T-helper 22 cell (primary cell): ENCODE measurements around the gene GCM1.
A peak's percentile ranks its signal among the peaks of the same experiment; 100 is the strongest.
"Not testable (repeated sequence)": the region's sequence is repeated elsewhere in the genome, so short reads cannot be mapped to it uniquely, and the experiment has no call there.

ENCODE experiments used
- DNase-seq: peaks from one replicate; pipeline ENCODE4 v3.0.0-alpha.2; 2020; ENCODE audit warnings: low read depth

Gene GCM1, protein sequence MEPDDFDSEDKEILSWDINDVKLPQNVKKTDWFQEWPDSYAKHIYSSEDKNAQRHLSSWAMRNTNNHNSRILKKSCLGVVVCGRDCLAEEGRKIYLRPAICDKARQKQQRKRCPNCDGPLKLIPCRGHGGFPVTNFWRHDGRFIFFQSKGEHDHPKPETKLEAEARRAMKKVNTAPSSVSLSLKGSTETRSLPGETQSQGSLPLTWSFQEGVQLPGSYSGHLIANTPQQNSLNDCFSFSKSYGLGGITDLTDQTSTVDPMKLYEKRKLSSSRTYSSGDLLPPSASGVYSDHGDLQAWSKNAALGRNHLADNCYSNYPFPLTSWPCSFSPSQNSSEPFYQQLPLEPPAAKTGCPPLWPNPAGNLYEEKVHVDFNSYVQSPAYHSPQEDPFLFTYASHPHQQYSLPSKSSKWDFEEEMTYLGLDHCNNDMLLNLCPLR

GRCh38 chr6:53148684-53149083, at the start of gene GCM1:
TSS of gene GCM1 (minus strand) at chr6:53148841. CDS start at chr6:53145632, 3,209 bp downstream.
- DNase-seq, result no peak

DNA sequence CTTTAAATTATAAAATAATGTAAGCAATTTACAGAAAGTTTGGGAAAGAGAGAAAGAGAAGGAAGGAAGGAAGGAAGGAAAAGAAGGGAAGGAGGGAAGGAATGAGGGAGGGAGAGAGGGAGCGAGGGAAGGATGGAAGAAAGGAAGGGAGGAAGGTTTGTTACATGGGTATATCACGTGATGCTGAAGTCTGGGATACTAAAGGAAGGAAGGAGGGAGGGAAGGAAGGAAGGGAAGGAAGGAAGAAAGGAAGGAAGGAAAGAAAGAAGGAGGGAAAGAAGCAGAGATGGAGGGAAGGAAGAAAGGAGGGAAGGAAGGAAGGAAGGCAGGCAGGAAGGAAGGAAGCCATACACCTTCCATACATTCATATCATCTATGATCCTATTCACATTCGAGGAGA, 48.9 kb upstream of the GCM1 start:
- DNase-seq, result no peak

DNA sequence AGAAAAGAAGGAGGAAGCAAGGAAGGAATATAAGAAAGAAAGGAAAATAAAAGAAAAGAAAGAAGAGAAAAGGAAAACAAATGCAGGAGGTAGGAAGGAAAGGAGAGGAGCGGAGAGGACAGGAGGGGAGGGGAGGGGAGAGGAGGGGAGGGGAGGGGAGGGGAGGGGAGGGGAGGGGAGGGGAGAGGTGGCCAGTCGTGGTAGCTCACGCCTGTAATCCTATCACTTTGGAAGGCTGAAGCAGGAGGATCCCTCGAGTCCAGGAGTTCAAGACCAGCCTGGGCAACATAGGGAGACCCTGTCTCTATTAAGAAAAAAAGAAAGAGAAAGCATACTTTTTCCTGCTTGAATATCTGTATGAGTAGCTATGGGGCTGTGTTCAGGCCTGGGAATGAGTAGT, 46.4 kb upstream of the GCM1 start:
- DNase-seq, result no peak

DNA sequence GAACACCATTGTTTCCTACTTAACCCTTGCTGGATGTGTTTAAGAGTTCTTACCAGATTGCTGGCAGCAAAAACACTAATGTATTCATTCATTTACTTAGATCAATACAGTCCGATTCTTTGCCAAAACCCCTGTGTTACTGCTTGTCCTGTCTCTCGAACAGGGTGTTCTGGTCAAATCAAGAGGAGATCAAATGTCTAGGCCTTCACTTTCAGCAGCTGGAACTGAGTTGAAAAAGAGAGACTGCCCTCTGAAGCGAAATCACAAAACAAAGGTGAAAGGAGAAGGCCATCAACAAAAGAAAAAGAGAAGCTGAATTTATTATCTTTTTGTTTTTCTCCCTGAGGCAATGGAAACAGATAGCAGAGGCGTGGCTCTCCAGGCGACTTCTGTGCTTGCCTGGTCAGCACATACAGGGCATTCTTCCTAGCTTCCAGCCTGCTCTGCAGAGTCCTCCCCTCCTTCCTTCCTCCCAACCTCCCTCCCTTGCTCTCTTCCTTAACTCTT, 44.1 kb upstream of the GCM1 start:
- DNase-seq, result no peak

DNA sequence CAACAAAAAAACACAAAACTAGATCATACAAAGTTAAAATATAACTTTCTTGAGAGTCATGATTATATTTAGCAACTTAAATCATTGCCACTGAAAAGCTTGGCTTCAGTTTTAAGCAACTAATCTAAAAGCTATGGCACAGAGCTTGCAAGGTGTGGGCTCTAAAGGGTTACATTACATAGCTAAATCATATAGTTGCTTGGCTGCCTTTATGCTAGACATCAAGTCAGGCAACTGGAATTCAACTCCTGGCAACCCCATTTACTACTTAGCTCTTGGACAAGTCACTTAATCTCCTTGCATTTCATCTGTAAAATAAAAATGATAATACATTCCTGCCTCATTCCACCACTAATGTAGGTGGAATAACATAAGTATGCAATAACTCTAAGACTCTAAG, 40.9 kb upstream of the GCM1 start:
- DNase-seq, result no peak

DNA sequence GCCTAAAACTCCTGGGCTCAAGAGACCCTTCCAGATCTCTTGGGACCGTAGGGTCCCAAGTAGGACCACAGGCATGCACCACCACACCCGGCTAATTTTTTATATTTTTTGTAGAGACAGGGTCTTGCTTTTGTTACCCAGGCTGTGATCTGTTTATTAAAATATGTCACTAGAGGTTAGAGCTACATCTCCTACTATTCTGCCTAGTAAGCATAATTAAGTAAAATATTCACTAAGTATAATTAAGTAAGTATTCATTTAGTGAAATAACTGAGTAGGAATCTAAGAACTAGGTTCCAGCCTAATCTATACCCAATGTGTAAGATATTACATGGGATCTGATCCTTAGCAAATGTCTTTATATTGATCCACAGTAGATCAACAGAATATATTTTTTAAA, 40.2 kb upstream of the GCM1 start:
- DNase-seq, result no peak

DNA sequence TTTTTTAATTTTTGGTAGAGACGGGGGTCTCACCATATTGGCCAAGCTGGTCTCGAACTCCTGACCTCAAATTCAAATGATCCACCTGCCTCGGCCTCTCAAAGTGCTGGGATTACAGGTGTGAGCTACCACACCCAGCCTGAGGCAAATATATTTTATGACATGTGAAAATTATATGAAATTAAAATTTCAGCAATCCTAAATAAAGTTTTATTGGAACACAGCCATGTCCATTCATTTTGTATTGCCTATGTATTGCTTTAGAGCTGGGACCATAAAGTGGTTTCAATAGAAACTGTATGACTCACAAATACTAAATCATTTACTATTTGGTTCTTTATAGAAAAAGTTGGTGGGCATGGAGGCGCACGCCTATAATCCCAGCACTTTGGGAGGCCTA, 32.0 kb upstream of the GCM1 start:
- no peak for DNase-seq

- no peak for DNase-seq
These were observed 31.5 kb upstream of the GCM1 start for GRCh38 chr6:53179961-53180651.

- DNase-seq, result no peak
These were observed 30.3 kb upstream of the GCM1 start for GRCh38 chr6:53178837-53179432.

- no peak for DNase-seq
These were observed 26.4 kb upstream of the GCM1 start for GRCh38 chr6:53175027-53175426.

GRCh38 chr6:53172468-53172803, 23.8 kb upstream of the GCM1 start:
- no peak for DNase-seq

- peak; percentile 71 for DNase-seq
These were observed 23.2 kb upstream of the GCM1 start for GRCh38 chr6:53171605-53172467.

DNA sequence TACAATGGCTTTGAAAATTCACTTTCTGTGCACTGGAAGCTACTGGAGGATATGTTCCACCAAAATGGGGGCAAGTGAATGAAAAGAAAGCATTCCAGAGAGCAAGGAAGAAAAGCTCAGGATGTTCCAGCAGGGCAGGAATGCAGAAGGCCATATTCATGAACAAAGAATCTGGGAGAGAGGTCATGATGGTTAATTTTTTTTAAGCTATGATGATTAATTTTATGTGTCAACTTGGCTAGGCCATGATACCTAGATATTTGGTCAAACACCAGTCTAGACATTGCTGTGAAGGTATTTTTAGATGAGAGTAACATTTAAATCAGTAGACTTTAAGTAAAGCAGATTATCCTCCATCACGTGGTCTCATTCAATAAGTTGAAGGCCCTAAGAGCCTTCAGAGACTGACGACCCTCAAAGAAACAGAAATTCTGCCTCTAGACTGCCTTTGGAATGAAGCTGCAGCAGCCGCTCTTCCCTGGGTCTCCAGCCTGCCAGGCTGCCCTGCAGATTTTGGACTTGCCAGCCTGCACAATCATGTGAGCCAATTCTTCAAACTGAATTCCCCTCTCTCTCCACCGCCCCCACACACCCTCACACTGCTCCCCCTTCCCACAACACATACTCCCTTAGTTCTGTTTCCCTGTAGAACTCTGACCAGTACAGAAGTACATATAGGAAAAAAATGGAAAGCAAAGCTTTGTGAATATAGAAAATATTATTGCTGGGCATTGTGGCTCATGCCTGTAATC, 20.1 kb upstream of the GCM1 start:
- no peak for DNase-seq

DNA sequence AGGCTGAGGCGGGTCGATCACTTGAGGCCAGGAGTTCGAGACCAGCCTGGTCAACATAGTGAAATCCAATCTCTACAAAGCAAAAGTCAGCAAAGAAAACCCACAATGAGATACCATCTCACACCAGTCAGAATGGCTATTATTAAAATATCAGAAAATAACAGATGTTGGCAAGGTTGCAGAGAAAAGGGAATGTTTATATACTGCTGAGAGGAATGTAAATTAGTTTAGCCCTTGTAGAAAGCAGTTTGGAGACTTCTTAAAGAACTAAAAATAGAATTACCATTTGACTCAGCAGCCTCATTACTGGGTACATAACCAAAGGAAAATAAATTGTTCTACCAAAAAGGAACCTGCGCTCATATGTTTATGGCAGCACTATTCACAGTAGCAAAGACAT, 16.7 kb upstream of the GCM1 start:
- DNase-seq, result no peak

- no peak for DNase-seq
These were observed 14.0 kb upstream of the GCM1 start for GRCh38 chr6:53162606-53163005.

DNA sequence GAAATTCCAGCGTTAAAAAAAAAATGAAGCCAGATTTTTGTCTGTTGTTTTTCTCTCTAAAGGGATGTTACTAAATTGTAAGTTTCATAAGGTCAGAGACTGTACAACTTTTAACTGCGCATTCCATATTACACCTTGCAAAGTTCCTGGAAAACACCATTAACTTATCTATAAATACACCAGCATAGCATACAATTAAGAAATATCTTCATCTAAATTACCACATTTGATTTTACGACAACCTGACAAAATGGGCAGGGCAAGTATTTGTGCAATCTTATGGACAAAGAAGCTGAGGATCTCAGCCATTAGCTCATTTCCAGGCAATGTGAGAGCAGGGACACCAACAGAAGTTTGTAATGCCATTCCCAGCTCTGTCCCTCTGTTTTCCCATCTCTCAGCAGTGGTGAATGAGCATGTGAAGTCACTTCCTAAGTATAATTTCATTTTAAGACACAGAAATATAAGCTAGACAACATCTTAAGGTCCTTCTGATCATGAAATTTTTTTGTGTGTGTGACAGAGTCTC, 12.9 kb upstream of the GCM1 start:
- DNase-seq, result no peak

DNA sequence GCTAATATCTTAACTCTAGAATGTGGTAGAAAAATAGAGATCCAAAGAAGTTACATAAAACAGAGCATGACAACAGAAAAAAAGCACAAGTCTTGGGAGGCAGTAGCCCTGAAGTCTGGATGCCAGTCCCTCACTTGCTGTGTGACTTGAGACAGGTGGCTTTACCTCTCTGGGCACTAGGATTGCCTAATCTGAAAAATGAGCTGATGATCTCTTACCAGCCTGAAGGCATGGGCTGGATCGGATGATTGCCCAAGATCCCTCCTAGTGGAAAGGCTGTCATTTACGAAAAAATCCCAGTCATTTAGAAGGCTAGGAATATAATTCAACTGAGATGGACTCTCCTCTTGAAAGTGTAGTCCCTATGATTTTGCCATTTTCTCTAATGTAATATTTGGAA, 10.9 kb upstream of the GCM1 start:
- no peak for DNase-seq

GRCh38 chr6:53158076-53158475, 9.4 kb upstream of the GCM1 start:
- DNase-seq, result not testable (repeated sequence)

DNA sequence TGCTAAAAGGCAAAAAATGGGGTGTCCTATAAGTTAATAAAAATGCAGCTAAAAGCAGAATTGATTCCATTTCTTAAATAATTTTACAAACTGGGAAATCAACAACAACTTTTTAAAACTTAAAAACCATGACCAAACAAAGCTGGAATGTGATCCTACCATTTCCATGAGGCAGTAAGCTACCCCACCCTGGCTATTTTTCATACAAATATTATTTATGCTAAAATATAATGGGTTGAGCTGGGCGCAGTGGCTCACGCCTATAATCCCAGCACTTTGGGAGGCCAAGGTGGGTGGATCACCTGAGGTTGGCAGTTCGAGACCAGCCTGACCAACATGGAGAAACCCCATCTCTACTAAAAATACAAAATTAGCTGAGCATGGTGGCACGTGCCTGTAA, 6.6 kb upstream of the GCM1 start:
- DNase-seq, result not testable (repeated sequence)

GRCh38 chr6:53154794-53155193, 6.2 kb upstream of the GCM1 start:
- DNase-seq, result no peak

GRCh38 chr6:53154071-53154470, 5.4 kb upstream of the GCM1 start:
- DNase-seq, result no peak
